Right ventricle myocardium inferior (tissue), 1 donor: Measurements from ENCODE around the gene FGD4. TPM values are rescaled to one million over a fixed set of nuclear protein-coding genes. Genes with fewer than 3 reads are reported as not detected.

Experiments
- ATAC-seq: fragments of 200-7000 bp; cut with Tn5 transposase; one replicate; pipeline ENCODE4 v1.9.1; 2020; ENCODE audit warnings: mild to moderate bottlenecking, moderate library complexity
- DNase-seq: peaks from one replicate; pipeline ENCODE4 v3.0.0; 2021; ENCODE audit errors: missing footprints
- intact Hi-C: fragments of 100-400 bp; cut with DNase I; formaldehyde crosslinking; loops from one replicate; pipeline ENCODE4 v1.11.0; 2022
- total RNA-seq: library from RNA; stranded (reverse); fragmentation: NEBNext Ultra II Directional; extraction: Animal tissue kit (Norgen Biotek cat#: 25700); gene quantifications from one replicate; pipeline ENCODE4 v1.2.1, GENCODE V29; 2021
- donor health status: DM: no; HTN: yes; CAD: no; lungs with severe emphysema.

FGD4 gene
- total RNA-seq, 1 donor from 2014 or later = 17.4 TPM

DNA sequence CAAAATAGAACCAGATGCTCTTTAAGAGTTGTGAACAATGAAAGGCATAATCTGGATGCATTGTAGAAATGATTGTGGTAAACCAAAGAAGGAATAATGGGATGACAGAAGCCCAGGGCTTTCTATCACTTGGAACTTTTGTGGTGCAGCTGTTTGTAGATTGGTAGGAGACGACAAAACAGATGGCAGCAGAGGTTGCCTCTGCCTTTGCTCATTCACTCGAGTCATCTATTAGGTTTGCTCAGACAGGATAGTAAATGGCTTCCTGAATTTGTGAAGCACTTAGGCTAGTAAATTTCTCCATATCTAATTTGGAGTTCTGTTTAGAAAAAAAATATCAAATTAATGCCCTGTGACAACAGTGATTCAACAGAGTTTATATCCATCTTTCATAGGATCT is 78.4 kb downstream of the FGD4 start:
- DNase-seq (no peak), ATAC-seq (no peak)
- intact Hi-C loops = no loop called here

DNA sequence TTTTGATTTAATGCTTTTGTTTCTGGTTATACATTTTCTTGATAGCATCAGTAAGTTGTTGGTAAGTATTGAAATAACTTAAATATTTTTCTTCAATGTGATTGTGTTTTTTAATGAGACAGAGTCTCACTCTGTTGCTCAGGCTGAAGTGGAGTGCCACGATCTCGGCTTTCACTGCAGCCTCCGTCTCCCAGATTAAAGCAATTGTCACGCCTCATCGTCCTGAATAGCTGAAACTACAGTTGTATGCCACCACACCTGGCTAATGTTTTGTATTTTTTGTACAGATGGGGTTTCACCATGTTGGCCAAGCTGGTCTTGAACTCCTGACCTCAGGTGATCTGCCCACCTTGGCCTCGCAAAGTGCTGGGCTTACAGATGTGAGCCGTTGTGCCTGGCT is 78.8 kb downstream of the FGD4 start:
- DNase-seq = no peak
- intact Hi-C loops = no loop called here
- no peak for ATAC-seq

DNA sequence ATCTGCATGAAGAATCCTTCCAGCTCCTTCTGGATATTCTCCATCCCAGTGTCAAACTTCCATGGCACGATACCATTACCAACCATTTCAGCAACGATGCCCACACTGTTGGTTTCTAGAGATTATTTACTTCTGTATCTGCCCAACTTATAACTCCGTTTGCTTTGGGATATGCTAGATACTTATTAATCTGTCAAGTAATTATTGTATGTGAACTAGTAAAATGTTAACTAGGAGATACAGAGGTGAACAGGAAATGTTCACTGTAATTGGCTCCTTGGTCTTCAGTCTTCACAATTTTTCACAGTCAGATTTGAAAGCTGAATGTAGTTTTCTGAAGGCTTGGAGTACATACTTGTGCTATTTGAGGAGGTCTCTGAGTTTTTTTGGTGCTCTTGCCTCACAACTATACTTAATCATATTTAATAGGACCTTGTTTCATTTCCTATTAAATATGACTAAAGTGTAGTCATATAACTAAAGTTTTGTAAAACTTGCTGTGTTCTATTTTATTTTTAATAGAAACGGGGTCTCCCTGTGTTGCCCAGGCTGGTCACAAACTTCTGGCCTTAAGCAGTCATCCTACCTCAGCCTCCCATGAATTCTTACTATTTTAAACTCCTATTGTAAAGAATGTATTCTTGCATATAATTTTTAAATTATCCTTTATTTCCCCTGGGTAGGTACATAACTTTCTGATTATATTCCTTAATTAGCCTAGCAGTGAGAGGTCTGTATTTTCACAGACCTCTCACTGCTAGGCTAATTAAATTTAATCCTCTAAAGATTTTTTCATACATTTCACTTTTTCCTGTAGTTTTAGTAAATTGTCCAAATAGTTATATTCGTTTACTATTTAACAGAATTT is 79.7 kb downstream of the FGD4 start:
- no peak for ATAC-seq
- intact Hi-C loops = no loop called here

GRCh38 chr12:32482226-32482625 is 82.9 kb downstream of the FGD4 start:
- intact Hi-C loops = loop anchor here (5.0 kb wide), 1 partner anchor 85 kb away; no protein-coding TSS in a partner anchor
- DNase-seq (no peak), ATAC-seq (peak; percentile 53)

More for the DNA sequence above, 79.7 kb downstream of the FGD4 start:
- no peak for DNase-seq

DNA sequence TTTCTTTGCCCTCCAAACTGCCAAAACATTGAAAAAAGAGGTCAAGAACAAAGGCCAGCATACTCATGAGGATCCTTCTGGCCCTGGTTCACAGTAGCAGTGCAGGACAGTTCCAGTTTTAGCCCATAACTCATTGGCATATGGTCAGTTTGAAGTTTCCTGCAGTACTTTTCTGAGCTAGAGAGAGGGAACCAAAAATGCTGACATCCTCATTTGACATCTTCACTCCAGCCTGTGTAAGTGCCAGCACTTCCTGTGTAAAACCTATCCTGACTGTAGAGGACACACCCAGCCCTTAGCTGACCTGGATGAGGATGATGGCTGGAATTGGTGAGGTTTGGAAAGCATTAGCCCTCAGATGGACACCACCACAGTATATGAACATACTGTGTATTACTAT is 84.1 kb downstream of the FGD4 start:
- no peak for DNase-seq
- ATAC-seq = peak; percentile 83
- intact Hi-C loops = loop anchor here (5.0 kb wide), 1 partner anchor 84 kb away; no protein-coding TSS in a partner anchor

GRCh38 chr12:32483993-32484392 is 84.6 kb downstream of the FGD4 start:
- intact Hi-C loops = loop anchor here (5.0 kb wide), 1 partner anchor 83 kb away; no protein-coding TSS in a partner anchor
- ATAC-seq = no peak
- no peak for DNase-seq

DNA sequence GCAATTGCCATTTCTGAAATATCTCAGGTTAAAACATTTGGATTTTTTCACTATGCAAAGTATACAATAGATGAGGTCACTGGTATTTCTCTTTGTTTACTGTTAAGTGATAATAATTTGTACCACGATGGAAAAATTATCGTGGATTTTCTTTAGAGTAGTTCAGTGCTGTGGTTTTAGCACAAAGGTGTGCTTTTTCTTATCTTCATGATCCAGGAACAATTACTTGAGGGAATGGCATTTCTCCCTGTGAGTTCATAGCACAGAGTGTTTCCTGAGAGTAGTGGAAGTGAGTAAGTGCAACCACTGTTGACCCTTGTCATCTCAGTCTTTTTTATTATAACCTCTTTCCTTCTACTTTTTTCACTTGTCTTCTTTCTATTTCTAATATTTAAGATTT is 86.8 kb downstream of the FGD4 start:
- intact Hi-C loops = no loop called here
- DNase-seq (no peak), ATAC-seq (no peak)

DNA sequence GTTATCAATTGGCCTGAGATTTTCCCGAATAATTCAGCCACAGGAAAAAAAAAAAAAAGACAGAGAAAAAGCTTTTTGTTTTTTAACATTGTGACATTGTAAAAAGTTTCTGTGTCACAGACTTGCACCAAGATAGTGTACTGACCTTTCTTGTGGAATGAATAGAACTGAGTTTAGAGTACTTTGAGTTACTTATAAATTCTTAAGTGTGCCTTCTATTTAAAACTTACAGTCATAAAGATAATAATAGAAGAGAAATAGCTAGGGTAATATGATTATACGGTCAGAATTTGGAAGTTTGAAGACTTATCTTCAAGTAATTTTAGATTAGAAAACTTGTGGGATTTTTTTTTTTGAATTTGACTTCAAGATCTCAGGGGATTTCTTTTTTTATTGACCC is 88.8 kb downstream of the FGD4 start:
- intact Hi-C loops = no loop called here
- ATAC-seq = no peak
- DNase-seq = no peak

- no peak for DNase-seq
- intact Hi-C loops = no loop called here
- no peak for ATAC-seq
These were observed 89.7 kb downstream of the FGD4 start for GRCh38 chr12:32489070-32489469.

- intact Hi-C loops = no loop called here
- DNase-seq = no peak
These were observed 91.4 kb downstream of the FGD4 start for GRCh38 chr12:32490801-32491200.

GRCh38 chr12:32493282-32493681 is 93.9 kb downstream of the FGD4 start:
- no peak for ATAC-seq

More at GRCh38 chr12:32490801-32491200, 91.4 kb downstream of the FGD4 start:
- no peak for ATAC-seq

GRCh38 chr12:32494656-32495055 is 95.3 kb downstream of the FGD4 start:
- intact Hi-C loops = loop anchor here (5.0 kb wide), 1 partner anchor 38 kb away; no protein-coding TSS in a partner anchor
- no peak for DNase-seq
- no peak for ATAC-seq

More at GRCh38 chr12:32493282-32493681, 93.9 kb downstream of the FGD4 start:
- intact Hi-C loops = no loop called here
- no peak for DNase-seq

DNA sequence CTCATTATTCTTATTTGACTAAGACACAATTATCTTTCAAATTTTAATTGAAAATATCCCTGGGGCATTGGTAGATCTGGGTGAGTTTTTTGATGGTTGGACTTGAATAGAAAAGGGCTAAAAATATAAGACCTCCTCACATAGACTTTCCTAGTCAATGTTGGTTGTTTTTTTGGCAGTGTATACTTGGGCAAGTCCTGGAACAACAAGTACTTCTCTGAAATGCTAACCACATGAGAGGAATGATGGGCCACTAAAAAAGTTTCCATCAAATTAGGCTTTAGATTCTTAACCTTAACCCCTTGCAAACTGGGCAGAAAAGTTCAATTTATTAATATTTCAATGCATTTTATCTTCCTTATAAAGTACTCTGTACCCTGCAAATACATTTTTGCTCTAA is 97.6 kb downstream of the FGD4 start:
- ATAC-seq = peak; percentile 42

GRCh38 chr12:32497864-32498263 is 98.5 kb downstream of the FGD4 start:
- intact Hi-C loops = loop anchor here (5.0 kb wide), 1 partner anchor 34 kb away; no protein-coding TSS in a partner anchor
- ATAC-seq (no peak), DNase-seq (no peak)

More for the DNA sequence above, 97.6 kb downstream of the FGD4 start:
- no peak for DNase-seq
- intact Hi-C loops = loop anchor here (5.0 kb wide), 1 partner anchor 35 kb away; no protein-coding TSS in a partner anchor

GRCh38 chr12:32499048-32499447 is 99.7 kb downstream of the FGD4 start:
- ATAC-seq (peak; percentile 57), DNase-seq (no peak)
- intact Hi-C loops = loop anchor here (5.0 kb wide), 1 partner anchor 33 kb away; no protein-coding TSS in a partner anchor

DNA sequence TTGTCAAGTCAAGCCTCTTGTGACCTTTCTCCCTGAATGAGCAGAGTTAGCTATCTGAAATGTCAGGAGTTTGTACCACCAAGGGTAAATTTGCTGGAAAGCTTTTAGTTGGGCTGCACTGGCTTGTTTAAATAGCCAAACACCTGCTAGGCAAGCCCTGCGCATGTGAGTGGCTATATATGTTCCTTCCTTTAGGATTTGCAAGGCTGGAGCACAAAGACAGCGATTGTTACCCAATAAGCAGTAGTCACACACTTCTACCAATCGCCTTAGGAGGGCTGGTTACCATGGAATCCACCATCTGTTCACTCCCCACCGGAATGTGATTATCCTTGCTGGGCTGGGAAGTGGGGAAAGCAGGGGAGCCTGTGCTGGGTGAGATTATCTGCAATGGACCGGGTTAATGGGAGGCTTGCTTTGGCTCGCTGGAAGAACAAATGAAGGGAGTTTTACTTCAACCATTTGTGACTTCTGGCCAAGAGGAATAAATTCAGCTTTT is 102.5 kb downstream of the FGD4 start:
- peak; percentile 79 for ATAC-seq
- intact Hi-C loops = no loop called here
- no peak for DNase-seq

GRCh38 chr12:32502693-32503502 is 103.5 kb downstream of the FGD4 start:
- peak; percentile 67 for ATAC-seq
- DNase-seq = no peak

DNA sequence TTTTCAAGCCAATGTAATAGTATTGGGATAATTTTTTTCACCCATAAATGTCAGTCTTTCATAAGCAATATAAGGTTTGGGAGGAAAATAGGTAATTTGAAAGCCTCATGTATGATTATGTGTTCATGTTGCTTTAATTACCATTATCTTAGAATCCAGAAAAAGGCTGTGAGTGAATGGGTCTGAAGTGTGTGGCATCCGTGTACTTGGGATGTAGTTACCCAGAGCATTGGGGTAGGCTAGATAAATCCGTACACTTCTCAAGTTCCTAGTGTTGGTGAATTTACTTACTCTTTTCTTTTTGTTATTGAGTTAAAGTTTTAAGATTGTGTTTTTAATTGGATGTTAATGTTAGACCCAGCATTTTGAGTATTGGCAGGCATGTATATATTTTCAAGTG is 104.4 kb downstream of the FGD4 start:
- intact Hi-C loops = no loop called here
- DNase-seq (no peak), ATAC-seq (no peak)

More at GRCh38 chr12:32502693-32503502, 103.5 kb downstream of the FGD4 start:
- intact Hi-C loops = no loop called here

GRCh38 chr12:32504591-32504990 is 105.2 kb downstream of the FGD4 start:
- intact Hi-C loops = no loop called here
- no peak for ATAC-seq
- no peak for DNase-seq
